ENCODE measurements around the gene FBXO27.
"Not testable (repeated sequence)": the region's sequence is repeated elsewhere in the genome, so short reads cannot be mapped to it uniquely, and the experiment has no call there.

- TF ChIP-seq, protein P1, sequence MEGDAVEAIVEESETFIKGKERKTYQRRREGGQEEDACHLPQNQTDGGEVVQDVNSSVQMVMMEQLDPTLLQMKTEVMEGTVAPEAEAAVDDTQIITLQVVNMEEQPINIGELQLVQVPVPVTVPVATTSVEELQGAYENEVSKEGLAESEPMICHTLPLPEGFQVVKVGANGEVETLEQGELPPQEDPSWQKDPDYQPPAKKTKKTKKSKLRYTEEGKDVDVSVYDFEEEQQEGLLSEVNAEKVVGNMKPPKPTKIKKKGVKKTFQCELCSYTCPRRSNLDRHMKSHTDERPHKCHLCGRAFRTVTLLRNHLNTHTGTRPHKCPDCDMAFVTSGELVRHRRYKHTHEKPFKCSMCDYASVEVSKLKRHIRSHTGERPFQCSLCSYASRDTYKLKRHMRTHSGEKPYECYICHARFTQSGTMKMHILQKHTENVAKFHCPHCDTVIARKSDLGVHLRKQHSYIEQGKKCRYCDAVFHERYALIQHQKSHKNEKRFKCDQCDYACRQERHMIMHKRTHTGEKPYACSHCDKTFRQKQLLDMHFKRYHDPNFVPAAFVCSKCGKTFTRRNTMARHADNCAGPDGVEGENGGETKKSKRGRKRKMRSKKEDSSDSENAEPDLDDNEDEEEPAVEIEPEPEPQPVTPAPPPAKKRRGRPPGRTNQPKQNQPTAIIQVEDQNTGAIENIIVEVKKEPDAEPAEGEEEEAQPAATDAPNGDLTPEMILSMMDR (IDR thresholded peaks at IDR 0.05), result not testable (repeated sequence)
- not testable (repeated sequence) for TF ChIP-seq POLR2A (IDR thresholded peaks at IDR 0.05)
Observed at GRCh38 chr19:38988627-38989026, 43.7 kb downstream of the FBXO27 start.
